ENCODE data around the gene MALRD1. TPM values are rescaled to one million over a fixed set of nuclear protein-coding genes. Genes with fewer than 3 reads are reported as not detected.

MALRD1 gene
- total RNA-seq, 1 experiment from 2014 or later = not detected

GRCh38 chr10:19561181-19561580 lies 512.6 kb downstream of the MALRD1 start:
- DNase-seq (ENCODE audit: extremely low read depth, low read depth) = no peak

DNA sequence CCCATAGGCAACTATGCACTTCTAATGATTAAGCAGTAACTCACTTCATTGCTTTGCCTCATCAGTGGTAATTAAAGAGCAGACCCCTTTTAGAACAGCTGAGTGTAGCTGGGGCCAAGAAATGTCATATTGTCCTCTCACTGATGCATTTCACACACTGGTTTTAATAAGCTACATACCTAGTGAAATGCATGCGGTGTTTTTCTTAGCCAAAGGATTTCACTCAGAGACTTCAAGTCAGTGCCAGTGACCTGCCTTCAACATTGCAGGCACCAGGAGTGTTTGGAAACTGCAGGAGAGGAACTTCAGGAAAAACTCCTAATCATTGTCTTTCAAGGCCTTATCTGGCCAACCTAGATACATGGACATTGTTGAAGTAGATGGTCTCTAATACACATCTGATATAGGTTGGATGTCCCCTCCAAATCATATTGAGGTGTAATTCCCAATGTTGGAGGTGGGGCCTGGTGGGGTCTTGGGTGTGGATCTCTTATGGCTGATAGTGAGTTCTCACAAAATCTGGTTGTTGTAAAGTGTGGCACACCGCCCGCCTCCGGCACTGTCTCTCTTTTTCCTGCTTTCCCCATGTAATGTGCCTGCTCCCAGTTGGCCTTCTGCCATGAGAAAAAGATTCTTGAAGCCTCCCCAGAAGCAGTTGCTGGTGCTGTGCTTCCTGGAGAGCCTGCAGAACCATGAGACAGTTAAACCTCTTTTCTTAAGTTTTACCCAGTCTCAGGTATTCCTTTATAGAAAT lies 515.0 kb downstream of the MALRD1 start:
- DNase-seq (ENCODE audit: extremely low read depth, low read depth) = no peak

- no peak for DNase-seq (ENCODE audit: extremely low read depth, low read depth)
Observed at GRCh38 chr10:19570120-19570519, 521.5 kb downstream of the MALRD1 start.

- no peak for DNase-seq (ENCODE audit: extremely low read depth, low read depth)
Observed at GRCh38 chr10:19570991-19571390, 522.4 kb downstream of the MALRD1 start.

DNA sequence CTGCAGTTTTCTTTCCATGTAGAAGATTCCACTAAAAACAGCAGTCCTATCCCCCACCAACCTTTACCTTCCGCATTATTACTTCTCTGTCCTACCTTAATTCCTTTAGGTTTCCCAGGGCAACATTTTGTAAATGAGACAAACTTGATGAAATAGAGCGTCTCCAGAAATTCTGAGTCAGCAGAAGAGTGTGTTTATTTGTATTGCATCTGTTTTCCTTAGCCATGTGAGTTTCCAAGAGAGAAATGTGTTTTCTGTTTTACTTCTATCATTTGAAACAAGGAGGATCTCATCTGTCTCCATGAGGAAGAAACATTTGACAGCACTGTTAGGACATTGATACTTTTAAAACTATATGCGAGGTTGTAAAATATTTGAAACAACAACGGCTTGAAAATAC lies 523.5 kb downstream of the MALRD1 start:
- DNase-seq (ENCODE audit: extremely low read depth, low read depth) = no peak

DNA sequence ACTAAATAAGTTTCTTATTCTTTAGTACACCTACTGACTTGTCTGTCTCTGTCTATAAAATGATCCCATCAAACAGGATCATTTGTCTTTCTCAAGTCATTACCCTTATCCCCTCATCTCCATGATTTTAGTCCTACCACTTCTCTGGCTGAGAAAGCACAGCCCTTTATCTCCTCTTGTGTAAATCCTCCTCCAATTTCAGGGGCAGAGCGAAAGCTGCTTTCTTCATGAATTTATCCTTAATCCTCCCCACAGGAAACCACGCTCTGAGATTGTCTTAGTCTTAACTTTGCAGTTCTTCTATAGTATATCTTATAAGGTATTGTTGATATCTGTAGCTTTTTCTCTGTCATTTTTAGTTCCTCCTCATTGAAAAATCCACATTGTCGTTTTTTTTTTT lies 528.0 kb downstream of the MALRD1 start:
- no peak for DNase-seq (ENCODE audit: extremely low read depth, low read depth)

DNA sequence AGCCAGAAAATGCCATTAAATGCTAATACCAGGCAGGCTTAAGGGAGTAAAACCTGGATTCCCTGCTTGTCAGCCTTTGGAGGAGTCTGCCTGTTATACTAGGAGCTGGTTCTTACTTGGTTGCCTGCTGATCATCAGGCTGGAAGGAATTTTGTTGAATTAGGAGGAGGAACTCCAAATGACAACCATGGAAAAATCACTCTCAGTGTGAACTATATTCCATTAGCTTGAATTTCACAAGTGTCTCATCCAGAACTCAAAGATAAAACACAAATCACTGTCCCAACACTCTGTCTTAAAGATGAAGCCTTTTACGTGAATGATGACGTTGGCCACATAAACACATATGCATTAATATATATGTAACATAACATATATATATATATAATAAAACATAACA lies 528.8 kb downstream of the MALRD1 start:
- no peak for DNase-seq (ENCODE audit: extremely low read depth, low read depth)

DNA sequence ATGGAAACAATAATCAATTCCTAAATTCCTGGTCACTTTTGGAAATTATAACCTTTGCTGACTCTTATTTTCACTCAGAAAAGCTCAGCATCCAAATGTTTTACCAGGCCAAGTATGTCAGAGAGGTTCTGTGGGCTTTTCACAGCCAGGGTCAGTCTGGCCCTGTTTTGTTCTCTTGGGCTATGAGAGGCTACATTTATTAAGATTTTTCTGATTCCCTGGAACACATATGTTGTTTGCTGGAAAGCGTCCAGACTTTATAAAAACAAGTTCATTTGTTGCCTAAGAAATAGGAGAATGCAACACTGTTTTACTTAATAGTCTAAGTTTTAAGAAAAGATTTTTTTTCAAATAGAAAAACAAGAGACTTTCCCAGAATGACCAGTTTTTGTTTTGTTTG lies 529.2 kb downstream of the MALRD1 start:
- no peak for DNase-seq (ENCODE audit: extremely low read depth, low read depth)

- DNase-seq (ENCODE audit: extremely low read depth, low read depth) = no peak
Observed at GRCh38 chr10:19578571-19578970, 530.0 kb downstream of the MALRD1 start.

- DNase-seq (ENCODE audit: extremely low read depth, low read depth) = no peak
Observed at GRCh38 chr10:19579761-19580545, 531.4 kb downstream of the MALRD1 start.

- no peak for DNase-seq (ENCODE audit: extremely low read depth, low read depth)
Observed at GRCh38 chr10:19580691-19581090, 532.1 kb downstream of the MALRD1 start.

GRCh38 chr10:19588608-19589007 lies 540.0 kb downstream of the MALRD1 start:
- DNase-seq (ENCODE audit: extremely low read depth, low read depth) = no peak

- DNase-seq (ENCODE audit: extremely low read depth, low read depth) = no peak
Observed at GRCh38 chr10:19592276-19592675, 543.7 kb downstream of the MALRD1 start.

- DNase-seq (ENCODE audit: extremely low read depth, low read depth) = no peak
Observed at GRCh38 chr10:19595212-19595845, 546.7 kb downstream of the MALRD1 start.

GRCh38 chr10:19605806-19606205 lies 557.2 kb downstream of the MALRD1 start:
- DNase-seq (ENCODE audit: extremely low read depth, low read depth) = no peak

GRCh38 chr10:19606968-19607367 lies 558.4 kb downstream of the MALRD1 start:
- DNase-seq (ENCODE audit: extremely low read depth, low read depth) = no peak

DNA sequence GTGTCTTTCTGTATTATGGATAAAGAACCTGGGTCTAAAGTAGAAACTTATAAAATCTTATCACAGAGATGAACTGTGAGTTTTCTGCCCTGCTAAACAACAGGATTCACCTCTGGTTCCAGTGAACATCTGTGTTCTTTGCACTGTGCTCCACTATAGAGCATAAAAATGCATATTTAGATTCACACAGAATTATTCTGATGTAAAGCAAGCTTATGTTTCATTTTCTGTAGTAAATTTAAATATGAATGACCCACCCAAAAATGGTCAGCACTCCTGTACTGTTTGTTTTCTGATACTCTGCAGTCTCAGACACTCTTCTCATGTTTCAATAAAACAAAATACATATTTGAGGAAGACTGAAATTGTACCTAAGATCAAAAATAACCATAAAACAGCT lies 563.2 kb downstream of the MALRD1 start:
- no peak for DNase-seq (ENCODE audit: extremely low read depth, low read depth)

DNA sequence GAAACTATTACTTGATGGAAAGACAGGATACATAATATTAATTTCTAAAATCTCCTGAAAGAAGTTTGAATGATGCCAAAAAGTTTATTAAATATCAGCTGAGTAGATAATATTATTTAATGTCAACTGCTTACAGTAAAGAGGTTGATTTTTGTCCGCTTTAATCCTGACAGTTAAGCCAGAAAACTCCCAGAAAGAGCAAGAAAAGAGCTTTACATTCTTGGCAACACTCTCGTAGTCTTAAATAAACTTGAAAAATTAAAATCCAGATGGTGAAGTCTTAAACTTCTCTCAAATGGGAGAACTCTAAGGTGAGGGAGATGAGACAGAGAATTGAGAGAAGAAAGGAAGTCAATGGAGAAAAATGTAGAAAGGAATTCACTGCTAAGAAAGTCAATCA lies 568.4 kb downstream of the MALRD1 start:
- DNase-seq (ENCODE audit: extremely low read depth, low read depth) = no peak

DNA sequence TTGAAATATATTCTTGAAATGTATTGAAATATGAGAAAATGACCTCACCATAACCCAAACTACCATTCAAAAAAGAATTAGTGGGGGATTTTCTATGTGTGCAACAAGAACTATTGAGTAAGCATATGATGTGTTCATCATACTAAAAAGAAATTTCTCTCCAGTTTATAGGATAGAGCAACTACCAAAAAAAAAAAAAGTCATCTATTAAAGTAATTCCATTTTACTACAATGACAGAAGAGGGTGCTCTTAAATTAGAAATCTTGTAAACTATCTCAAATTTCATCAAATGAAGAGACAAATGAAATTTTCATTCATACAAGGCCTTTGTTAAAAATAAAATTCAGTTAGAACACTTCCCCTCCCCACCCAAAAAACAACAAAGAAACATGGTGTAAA lies 572.2 kb downstream of the MALRD1 start:
- no peak for DNase-seq (ENCODE audit: extremely low read depth, low read depth)

DNA sequence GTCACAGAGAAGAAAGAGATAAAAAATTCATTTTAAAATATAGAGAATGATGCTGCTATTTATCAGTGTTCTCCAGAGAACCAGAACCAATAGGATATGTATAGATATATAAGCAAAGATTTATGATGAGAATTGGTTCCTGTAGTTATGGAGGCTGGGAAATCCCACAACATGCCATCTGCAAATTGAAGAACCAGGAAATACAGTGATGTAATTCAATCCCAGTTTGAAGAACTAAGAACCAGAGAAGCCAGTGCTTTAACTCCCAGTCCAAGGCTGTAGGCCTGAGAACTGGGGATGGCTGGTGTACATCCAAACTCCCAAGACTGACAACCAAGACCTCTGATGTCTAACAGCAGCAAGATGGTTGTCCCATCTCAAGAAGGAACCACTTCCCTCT lies 574.7 kb downstream of the MALRD1 start:
- DNase-seq (ENCODE audit: extremely low read depth, low read depth) = no peak

GRCh38 chr10:19626156-19626555 lies 577.6 kb downstream of the MALRD1 start:
- no peak for DNase-seq (ENCODE audit: extremely low read depth, low read depth)

All from NCI-H460 (cell line).